GM19468 (cell line): Measurements from ENCODE around the gene WDR13.
A peak's percentile ranks its signal among the peaks of the same experiment; 100 is the strongest.
"Not testable (repeated sequence)": the region's sequence is repeated elsewhere in the genome, so short reads cannot be mapped to it uniquely, and the experiment has no call there.

ENCODE experiments used
- ATAC-seq: cut with Tn5 transposase; IDR thresholded peaks from one replicate; pipeline ENCODE4 v1.9.1; 2021; ENCODE audit warnings: mild to moderate bottlenecking, moderate library complexity, moderate number of reproducible peaks; ENCODE audit not compliant: unreplicated experiment; ENCODE audit errors: extremely low read depth

The WDR13 gene

GRCh38 chrX:48597353-48598264 is at the start of gene WDR13:
TSS of gene WDR13 (plus strand) at chrX:48597492. CDS start at chrX:48597997, 505 bp downstream.
- ATAC-seq = peak; percentile 33

- no peak for ATAC-seq
Observed at GRCh38 chrX:48548871-48549270, 48.4 kb upstream of the WDR13 start.

GRCh38 chrX:48555731-48556325 is 41.5 kb upstream of the WDR13 start:
- ATAC-seq = not testable (repeated sequence)

- no peak for ATAC-seq
Observed at GRCh38 chrX:48558271-48558670, 39.0 kb upstream of the WDR13 start.

- no peak for ATAC-seq
Observed at GRCh38 chrX:48559636-48560035, 37.7 kb upstream of the WDR13 start.

- no peak for ATAC-seq
Observed at GRCh38 chrX:48560056-48560455, 37.2 kb upstream of the WDR13 start.

GRCh38 chrX:48560681-48561080 is 36.6 kb upstream of the WDR13 start:
- no peak for ATAC-seq

GRCh38 chrX:48569958-48570357 is 27.3 kb upstream of the WDR13 start:
- no peak for ATAC-seq

GRCh38 chrX:48573690-48574269 is 23.5 kb upstream of the WDR13 start:
- ATAC-seq = no peak

- ATAC-seq = peak; percentile 47
Observed at GRCh38 chrX:48574270-48575266, 22.7 kb upstream of the WDR13 start, which contains the start of gene RBM3. TSS of gene RBM3 (plus strand) at chrX:48574484. CDS start at chrX:48575181, 697 bp downstream.

GRCh38 chrX:48575642-48576041 is 21.6 kb upstream of the WDR13 start:
- ATAC-seq = no peak

- ATAC-seq = no peak
Observed at GRCh38 chrX:48576108-48576507, 21.2 kb upstream of the WDR13 start.

GRCh38 chrX:48578661-48579128 is 18.6 kb upstream of the WDR13 start:
- no peak for ATAC-seq

GRCh38 chrX:48579259-48579658 is 18.0 kb upstream of the WDR13 start:
- ATAC-seq = no peak

- no peak for ATAC-seq
Observed at GRCh38 chrX:48580662-48581061, 16.6 kb upstream of the WDR13 start.

- no peak for ATAC-seq
Observed at GRCh38 chrX:48584698-48585097, 12.6 kb upstream of the WDR13 start.

- ATAC-seq = no peak
Observed at GRCh38 chrX:48589482-48590162, 7.7 kb upstream of the WDR13 start.

- no peak for ATAC-seq
Observed at GRCh38 chrX:48590203-48591103, 6.8 kb upstream of the WDR13 start.
